HG02852 (cell line): ENCODE results near the gene INTS14.

Source experiments
- ATAC-seq: cut with Tn5 transposase; IDR thresholded peaks from one replicate; pipeline ENCODE4 v1.9.1; 2021; ENCODE audit warnings: mild to moderate bottlenecking, moderate library complexity; ENCODE audit not compliant: unreplicated experiment

The INTS14 gene

DNA sequence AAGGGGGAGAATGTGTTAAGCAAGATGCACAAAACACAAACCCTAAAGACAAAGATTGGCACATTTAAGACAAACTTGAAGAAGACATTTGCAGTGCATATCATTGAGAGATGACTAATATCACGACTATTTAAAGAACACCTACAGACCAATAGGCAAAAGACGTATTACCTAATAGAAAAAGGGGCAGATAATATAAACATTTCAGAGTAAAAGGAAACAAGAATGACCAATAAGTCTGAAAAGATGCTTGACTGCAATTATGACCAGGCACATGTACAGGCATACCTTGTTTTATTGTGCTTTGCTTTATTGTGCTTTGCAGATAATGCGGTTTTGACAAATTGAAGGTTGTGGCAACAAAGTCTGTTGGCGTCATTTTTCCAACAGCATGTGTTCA is 75.7 kb downstream of the INTS14 start:
- no peak for ATAC-seq

DNA sequence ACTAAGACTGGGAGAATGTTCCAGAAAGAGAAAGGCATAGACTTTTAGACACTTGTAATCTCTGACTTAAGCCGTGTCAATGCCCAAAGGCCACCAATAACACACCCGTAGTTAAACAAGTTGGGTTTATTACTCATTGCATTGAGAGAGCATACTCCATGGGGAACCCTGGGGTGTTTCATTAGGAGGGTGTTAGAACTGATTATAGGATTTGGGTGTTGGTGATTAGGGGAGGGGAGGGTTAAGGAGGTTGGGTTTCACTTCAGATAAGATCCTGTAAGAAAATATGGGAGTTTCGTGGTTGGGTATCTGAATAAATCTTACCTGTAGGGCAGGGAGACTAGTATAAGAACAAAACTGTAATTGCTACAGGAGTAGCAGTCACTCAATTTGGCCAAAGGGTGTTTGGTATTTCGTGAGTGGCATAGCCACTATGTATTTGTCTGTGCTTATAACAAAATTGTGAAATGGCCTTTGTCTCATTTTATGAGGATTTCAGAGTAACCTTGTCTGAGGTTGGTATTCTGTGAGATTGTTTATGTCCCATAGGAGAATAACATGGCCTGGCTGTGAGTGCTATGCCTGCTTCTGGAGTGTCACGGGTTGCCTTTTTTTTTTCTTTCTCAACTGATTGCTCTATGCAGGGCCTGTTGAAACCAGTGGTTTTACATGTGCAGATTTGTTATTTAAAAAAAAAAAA is 77.7 kb downstream of the INTS14 start:
- no peak for ATAC-seq

- no peak for ATAC-seq
Measured at GRCh38 chr15:65532738-65533051, 78.2 kb downstream of the INTS14 start.

DNA sequence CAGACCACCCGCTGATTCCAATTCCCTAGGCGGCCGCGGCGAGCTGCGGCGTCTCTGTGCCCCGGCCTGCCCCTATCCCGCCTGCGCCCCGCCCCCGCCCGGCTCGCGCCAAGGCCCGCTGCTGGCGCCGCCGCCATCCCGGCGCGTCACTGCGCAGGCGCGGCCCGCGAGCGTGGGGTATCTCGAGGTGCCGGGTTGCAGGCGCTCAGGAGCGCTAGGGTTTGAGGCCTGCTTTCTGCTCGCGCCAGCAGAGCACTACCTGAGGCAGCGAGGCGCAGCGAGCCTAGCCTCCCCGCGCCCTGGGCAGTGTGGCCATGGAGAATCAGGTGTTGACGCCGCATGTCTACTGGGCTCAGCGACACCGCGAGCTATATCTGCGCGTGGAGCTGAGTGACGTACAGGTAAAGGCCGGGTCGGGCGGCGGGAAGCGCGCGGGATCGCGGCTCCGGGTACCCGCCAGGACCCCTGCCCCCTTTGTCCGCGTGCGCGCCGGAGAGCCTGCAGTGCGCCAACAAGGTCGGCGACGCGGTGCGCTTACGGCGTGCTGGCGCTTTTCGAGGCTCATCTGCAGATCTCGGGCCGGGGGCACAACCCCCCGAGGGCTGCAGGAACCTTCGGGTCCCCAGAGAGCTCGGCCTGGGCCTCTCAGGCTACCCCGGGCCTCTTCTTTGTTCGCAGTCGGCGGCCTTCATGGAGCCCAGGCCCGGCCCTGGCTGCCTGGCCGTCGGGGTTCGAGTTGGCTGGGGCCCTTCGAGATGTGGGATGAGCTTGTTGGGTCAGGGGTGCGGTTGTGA is 80.4 kb downstream of the INTS14 start, which contains the start of gene HACD3:
TSS of gene HACD3 (plus strand) at position 146 of the 794 bp plus-strand sequence. CDS start at position 315, 169 bp downstream.
- ATAC-seq: peak; percentile 68

DNA sequence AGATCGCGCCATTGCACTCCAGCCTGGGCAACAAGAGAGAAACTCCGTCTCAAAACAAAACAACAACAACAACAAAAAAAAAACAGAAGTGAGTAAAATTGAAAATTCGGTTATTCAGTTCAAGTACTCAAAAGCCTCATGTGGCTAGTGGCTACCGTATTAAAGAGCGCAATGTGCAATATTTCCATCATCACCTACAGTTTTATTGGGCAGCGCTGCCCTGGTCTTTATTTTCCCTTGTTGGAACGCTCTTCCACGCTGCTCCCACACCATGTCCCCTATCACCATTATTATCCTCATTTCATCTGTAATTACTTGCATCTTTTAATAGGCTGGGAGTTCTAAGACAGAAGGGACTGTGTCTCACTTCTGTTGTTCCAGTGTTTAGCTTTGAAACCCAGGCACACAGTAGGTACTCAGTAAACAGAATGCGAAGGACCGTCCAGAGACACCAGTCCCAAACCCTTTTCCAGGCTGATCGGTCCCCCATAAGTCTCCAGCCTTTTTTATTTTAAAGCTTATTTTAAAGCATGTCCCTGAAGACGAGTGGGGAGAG is 81.1 kb downstream of the INTS14 start:
- ATAC-seq: peak; percentile 10
